ENCODE measurements around the gene DTNB. TPM values are rescaled to one million over a fixed set of nuclear protein-coding genes. Genes with fewer than 3 reads are reported as not detected.

DTNB gene
- total and polyA plus RNA-seq, 8 donors = 10.5 to 70.0 (median 33.7) TPM

DNA sequence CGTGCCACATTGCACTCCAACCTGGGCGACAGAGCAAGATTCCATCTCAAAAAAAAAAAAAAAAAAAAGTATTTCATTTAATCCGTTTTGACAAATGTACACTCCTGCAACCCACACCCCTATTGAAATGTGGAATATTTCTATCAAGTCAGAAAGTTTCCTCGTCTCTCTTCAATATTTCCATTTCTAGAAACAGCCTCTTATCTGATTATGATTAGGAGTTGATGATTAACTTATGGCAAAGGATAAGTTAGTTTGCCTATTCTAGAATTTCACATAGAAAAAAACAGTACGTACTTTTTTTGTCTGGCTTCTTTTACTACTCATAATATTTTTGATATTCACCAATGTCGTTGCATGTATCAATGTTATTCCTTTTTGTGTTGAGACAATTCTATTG, 224.6 kb downstream of the DTNB start:
- DNase-seq = no peak
- H3K4me1 ChIP-seq = peaks cover 0 to 39% (median 11%) of the 10 kb centered on the region in 4 donors
- H3K9me3 ChIP-seq = no peaks in the 10 kb centered on the region
- peaks cover 0 to 4% (median 0%) of the 10 kb centered on the region in 4 donors for H3K36me3 ChIP-seq
- TF ChIP-seq POLR2A (IDR thresholded peaks at IDR 0.05) = no peak
- no peak for TF ChIP-seq EP300 (IDR thresholded peaks at IDR 0.05)
- TF ChIP-seq, protein P1, sequence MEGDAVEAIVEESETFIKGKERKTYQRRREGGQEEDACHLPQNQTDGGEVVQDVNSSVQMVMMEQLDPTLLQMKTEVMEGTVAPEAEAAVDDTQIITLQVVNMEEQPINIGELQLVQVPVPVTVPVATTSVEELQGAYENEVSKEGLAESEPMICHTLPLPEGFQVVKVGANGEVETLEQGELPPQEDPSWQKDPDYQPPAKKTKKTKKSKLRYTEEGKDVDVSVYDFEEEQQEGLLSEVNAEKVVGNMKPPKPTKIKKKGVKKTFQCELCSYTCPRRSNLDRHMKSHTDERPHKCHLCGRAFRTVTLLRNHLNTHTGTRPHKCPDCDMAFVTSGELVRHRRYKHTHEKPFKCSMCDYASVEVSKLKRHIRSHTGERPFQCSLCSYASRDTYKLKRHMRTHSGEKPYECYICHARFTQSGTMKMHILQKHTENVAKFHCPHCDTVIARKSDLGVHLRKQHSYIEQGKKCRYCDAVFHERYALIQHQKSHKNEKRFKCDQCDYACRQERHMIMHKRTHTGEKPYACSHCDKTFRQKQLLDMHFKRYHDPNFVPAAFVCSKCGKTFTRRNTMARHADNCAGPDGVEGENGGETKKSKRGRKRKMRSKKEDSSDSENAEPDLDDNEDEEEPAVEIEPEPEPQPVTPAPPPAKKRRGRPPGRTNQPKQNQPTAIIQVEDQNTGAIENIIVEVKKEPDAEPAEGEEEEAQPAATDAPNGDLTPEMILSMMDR (IDR thresholded peaks at IDR 0.05) = no peak
- no peak for TF ChIP-seq POLR2AphosphoS5 (IDR thresholded peaks at IDR 0.05)
- 33 to 58% (median 51%) methylated on average over 6 of the region's 6 CpGs for WGBS, 5 donors
- no peaks in the 10 kb centered on the region for H3K27me3 ChIP-seq
- no peak overlapping the region for H3K27ac ChIP-seq
- H3K4me3 ChIP-seq = no peak overlapping the region
- intact Hi-C loops (cut with DNase I; ENCODE audit: low total_unique reads) = no loop called here

DNA sequence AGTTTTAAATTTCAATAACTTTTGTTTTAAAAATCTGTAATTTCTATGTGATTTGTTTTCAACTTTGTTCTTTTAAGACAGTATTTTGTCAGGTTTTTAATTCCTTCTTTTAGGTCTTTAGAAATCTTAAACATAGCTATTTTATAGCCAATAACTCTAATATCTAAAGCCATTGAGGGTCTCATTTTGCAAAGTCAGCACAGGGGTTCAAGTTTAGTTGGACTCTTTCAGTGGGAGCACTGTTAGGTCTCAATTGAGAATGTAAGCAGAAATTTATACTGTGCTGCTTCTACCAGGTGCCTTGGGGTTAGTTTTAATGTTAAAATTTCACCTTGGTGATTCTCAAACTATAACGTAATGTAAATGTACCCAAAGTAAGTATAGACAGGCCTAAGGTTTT, 226.4 kb downstream of the DTNB start:
- 88 to 96% (median 90%) methylated on average over 1 of the region's 1 CpG for WGBS, 5 donors
- peaks cover 0 to 36% (median 9%) of the 10 kb centered on the region in 4 donors for H3K4me1 ChIP-seq
- H3K4me3 ChIP-seq = no peak overlapping the region
- TF ChIP-seq POLR2AphosphoS5 (IDR thresholded peaks at IDR 0.05) = no peak
- TF ChIP-seq POLR2A (IDR thresholded peaks at IDR 0.05) = no peak
- TF ChIP-seq EP300 (IDR thresholded peaks at IDR 0.05) = no peak
- TF ChIP-seq, protein P1 (IDR thresholded peaks at IDR 0.05) = no peak
- no peak overlapping the region for H3K27ac ChIP-seq
- H3K27me3 ChIP-seq = no peaks in the 10 kb centered on the region
- no peak for DNase-seq
- no peaks in the 10 kb centered on the region for H3K9me3 ChIP-seq
- intact Hi-C loops (cut with DNase I; ENCODE audit: low total_unique reads) = no loop called here
- H3K36me3 ChIP-seq = peaks cover 0 to 4% (median 0%) of the 10 kb centered on the region in 4 donors

DNA sequence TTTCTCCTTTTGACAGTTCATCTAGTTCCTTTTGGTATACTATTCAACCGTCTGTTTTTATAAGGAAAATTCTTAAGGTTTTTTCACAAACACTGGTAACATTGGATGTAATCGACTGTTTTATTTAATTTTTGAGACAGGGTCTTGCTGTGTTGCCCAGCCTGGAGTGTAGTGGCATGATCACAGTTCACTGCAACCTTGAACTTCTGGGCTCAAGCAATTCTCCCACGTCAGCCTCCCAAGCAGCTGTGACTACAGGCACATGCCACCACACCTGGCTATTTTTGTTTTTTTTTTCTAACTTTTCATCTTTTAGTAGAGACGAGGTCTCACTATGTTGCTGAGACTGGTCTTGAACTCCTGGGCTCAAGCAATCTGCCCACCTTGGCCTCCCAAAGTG, 227.3 kb downstream of the DTNB start:
- Histone ChIP-seq H3K9me3 (no peaks in the 10 kb centered on the region), H3K27ac (no peak overlapping the region), H3K4me1 (peaks cover 0 to 40% (median 9%) of the 10 kb centered on the region in 4 donors), H3K27me3 (no peaks in the 10 kb centered on the region), H3K36me3 (peaks cover 0 to under 1% (median 0%) of the 10 kb centered on the region in 4 donors), H3K4me3 (no peak overlapping the region)
- 84 to 96% (median 91%) methylated on average over 4 of the region's 4 CpGs for WGBS, 5 donors
- DNase-seq = no peak
- intact Hi-C loops (cut with DNase I; ENCODE audit: low total_unique reads) = no loop called here
- TF ChIP-seq EP300 (IDR thresholded peaks at IDR 0.05) (no peak), POLR2A (IDR thresholded peaks at IDR 0.05) (no peak), POLR2AphosphoS5 (IDR thresholded peaks at IDR 0.05) (no peak)
- TF ChIP-seq, protein P1 (IDR thresholded peaks at IDR 0.05) = no peak

DNA sequence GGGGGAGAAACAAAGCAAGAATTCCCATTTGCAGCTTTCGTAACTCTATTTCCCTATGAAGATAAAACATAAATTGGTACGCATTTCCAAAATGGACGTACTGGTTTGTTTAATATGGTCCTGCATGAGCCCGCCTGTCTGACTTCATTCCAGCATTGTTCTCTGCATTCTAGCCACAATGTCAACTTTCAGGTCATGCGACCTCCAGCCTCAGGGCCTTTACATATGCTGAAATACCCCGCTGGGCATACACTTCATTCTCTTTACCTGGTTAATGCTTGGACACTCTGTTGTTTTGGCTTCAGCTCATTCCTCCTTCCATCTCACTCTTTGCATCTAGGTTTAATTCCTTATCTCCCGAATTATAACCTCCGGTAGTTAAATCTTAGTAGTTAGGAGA, 227.9 kb downstream of the DTNB start:
- no peaks in the 10 kb centered on the region for H3K27me3 ChIP-seq
- no peaks in the 10 kb centered on the region for H3K36me3 ChIP-seq
- 45 to 74% (median 62%) methylated on average over 8 of the region's 8 CpGs for WGBS, 5 donors
- H3K4me1 ChIP-seq = peaks cover 0 to 40% (median 9%) of the 10 kb centered on the region in 4 donors
- DNase-seq = no peak
- TF ChIP-seq, protein P1 (IDR thresholded peaks at IDR 0.05) = no peak
- no peak overlapping the region for H3K4me3 ChIP-seq
- H3K27ac ChIP-seq = peak overlapping the region in 1 of 5 donors; percentile 3
- intact Hi-C loops (cut with DNase I; ENCODE audit: low total_unique reads) = no loop called here
- H3K9me3 ChIP-seq = no peaks in the 10 kb centered on the region
